ENCODE measurements around the gene ATP8A2.
"Not testable (repeated sequence)": the region's sequence is repeated elsewhere in the genome, so short reads cannot be mapped to it uniquely, and the experiment has no call there.

Gene ATP8A2

GRCh38 chr13:25466880-25467279 is 95.1 kb downstream of the ATP8A2 start:
- DNase-seq: no peak

DNA sequence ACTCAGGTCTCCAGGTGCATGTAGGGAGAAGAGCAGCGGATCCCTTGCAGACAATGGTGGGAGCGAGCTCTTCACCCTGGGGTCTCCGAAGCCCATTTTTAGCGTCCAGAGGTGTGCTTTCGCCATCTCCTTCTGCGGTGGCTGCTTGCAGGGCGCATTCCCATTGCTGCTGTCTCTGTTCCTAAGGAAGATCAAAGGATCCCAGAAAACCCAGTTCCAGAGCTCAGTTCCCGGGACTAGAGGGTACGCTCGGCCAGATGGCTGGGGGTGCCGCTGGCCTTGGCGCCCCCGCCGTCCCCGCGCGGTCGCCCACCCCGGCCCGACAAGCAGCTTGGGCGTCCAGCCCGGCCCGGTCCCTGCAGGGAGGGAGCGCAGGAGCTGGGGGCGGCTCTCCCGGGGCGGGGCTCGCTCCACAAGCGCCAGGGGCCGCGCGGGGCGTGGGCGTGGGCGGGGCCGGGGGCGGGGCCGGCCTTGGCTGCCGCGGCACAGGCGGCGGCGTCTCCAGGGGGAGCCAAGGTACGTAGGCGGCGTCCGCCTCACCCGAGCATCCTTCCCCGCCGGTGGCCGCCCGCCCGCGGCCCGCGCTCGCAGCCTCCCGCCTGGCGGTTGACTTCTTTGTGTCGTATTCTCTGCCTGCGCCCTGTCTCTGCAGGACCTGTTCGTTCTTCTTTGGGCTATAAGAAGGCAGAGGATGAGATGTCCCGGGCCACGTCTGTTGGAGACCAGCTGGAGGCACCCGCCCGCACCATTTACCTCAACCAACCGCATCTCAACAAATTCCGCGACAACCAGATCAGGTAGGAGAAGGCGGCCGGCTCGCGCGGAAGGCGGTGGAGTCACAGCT is 96.8 kb downstream of the ATP8A2 start:
- DNase-seq: no peak

GRCh38 chr13:25469169-25469525 is 97.4 kb downstream of the ATP8A2 start:
- DNase-seq: no peak

GRCh38 chr13:25473864-25474263 is 102.1 kb downstream of the ATP8A2 start:
- no peak for DNase-seq

DNA sequence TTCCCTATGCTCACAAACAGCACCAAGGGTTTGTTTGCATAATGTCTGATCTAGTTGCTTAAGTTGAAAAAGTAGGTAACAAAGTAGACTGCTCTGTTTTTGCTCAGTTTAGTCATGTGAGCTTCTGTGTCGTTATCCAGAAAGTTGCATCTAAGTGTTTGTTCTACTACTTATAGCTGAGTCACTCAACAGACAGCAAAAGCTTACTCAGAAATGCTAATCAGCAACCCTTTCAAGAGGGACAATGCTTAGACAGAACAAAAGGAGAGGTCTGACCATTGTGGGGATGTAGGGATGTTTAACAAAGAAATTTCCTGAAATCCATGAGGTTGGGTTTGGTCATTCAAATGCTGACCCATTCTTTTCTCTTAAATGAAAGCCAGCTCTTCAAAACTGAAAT is 106.4 kb downstream of the ATP8A2 start:
- no peak for DNase-seq

DNA sequence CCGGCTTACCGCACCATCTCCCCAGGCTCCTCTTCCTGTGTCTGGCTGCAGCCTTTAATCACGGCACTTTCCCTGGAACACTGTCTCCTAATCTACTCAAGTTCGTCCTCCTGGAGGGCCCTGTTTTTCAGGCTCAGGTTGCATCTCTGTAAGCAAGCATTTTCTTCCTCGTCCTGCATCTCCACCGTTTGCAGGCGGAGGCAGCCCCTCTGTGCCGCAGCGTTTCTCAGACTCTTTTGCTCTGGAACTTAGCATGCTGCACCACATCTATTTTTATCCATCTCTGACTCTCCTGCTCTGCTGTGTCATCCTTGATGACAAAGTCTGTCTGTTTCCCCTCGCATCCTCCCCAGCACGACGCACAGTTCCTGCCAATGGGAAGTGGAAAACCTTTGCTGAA is 117.5 kb downstream of the ATP8A2 start:
- no peak for DNase-seq

- no peak for DNase-seq
Observed at GRCh38 chr13:25490236-25490635, 118.5 kb downstream of the ATP8A2 start.

- no peak for DNase-seq
Observed at GRCh38 chr13:25493931-25494640, 122.3 kb downstream of the ATP8A2 start.

- no peak for DNase-seq
Observed at GRCh38 chr13:25494698-25495411, 123.1 kb downstream of the ATP8A2 start.

- no peak for DNase-seq
Observed at GRCh38 chr13:25501231-25501630, 129.5 kb downstream of the ATP8A2 start.

- DNase-seq: no peak
Observed at GRCh38 chr13:25502031-25502430, 130.3 kb downstream of the ATP8A2 start.

DNA sequence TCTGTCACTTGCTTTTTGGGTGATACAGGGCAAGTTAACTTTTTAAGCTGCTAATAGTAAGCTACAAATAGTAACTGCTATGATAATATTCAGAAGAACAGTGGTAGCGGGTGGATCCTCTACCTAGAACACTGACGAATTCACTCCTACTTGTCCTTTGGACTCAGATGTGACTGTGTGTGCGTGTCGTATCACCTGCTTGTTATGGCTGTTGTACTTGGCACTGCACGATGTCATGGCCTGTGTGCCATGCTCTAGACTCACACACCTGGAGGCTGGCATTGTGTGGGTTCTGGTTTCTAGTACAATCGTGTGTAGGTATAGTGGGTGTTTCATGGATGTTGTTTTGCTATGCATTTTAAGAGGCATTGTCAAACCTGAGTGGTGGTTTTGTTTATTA is 130.8 kb downstream of the ATP8A2 start:
- DNase-seq: no peak

GRCh38 chr13:25503856-25504255 is 132.1 kb downstream of the ATP8A2 start:
- DNase-seq: no peak

DNA sequence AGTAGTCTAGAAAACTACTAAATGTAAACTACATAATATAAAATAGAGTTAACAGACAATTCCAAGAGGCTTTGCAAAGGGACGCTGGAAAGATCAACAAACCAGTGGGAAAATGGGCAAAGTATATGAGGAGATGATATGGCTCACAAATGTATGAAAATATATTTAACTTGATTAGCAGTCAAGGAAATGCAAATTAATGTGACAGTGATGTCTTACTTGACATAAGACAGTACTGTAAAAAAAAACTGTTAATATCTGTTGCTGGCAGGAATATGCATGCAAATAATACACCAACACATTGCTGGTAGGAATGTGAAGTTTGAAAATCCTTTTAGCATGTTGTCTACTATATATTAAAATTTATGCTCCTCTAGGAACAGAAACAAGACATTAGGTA is 136.1 kb downstream of the ATP8A2 start:
- no peak for DNase-seq

GRCh38 chr13:25513060-25513459 is 141.3 kb downstream of the ATP8A2 start:
- DNase-seq: not testable (repeated sequence)

GRCh38 chr13:25518441-25518840 is 146.7 kb downstream of the ATP8A2 start:
- DNase-seq: no peak

DNA sequence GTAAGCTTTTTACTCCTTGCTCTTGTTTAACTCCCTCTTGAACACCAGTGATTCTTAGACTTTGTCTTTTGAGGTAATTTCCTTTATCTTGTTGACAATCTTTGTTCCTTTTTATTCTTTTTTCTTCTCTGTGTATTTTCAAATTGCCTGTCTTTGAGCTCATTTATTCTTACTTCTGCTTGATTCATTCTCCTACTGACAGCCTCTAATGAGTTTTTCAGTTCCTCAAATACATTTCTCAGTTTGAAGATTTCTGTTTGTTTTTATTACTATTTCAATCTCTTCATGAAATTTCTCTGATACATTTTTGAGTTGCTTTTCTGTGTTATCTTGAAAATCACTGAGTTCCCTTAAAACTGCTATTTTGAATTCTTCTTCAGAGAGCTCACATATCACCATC is 154.1 kb downstream of the ATP8A2 start:
- no peak for DNase-seq

DNA sequence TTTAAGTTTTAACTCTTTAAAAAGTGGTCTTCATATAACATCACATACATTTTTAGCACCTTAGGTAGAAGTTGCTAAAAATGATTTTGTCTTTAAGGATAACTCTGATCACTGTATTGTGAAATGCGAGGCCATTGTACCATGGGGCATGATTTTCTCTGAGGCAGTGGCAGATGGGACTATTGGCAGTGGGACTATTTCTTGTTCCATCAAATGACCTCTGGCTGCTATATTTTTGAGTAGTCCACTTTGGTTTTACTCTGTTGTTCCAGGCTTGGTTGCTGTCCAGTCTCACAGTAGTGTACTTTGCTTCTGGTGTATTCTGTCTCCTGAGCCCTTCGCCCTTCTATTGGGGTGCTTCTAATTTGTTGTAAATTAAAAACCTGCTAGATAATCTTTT is 156.5 kb downstream of the ATP8A2 start:
- DNase-seq: no peak

DNA sequence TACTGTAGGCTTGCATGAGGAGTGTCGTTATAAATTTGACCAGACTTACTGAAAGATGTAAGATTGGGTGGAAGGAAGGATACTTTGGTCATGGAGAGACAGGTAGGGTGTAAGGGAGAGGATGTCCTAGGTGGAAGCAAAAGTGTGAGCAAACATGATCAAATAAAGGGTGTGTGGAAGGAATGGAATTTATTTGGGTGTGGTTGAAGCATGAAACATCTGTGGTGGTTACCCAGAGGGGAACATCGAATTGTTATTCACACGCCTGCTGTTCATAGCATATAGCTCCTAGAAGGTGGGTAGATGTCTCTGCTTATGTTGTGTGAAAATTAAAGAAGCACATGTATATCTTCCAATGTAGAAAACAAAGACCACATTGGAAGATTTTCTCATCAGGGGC is 157.7 kb downstream of the ATP8A2 start:
- DNase-seq: no peak

DNA sequence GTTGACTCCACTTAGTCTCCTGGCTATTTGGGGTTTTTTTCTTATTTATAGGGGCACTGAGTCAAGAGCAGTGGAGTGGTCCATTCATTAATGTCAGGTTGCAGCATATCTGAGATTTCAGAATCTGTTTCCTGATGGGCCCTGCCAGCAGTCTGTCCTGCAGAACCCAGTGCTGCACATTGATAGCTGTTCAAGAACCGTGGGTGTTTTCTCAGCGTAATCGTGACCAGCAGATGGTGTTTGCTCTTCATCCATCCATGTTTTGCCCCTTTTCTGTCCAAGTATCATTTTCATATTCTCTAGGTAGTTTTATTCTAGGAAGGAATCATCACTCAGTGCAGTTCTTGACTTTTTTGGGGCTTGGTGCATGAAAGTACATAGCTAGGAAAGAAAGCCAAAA is 166.5 kb downstream of the ATP8A2 start:
- DNase-seq: no peak

GRCh38 chr13:25541434-25542123 is 169.8 kb downstream of the ATP8A2 start:
- DNase-seq: no peak

DNA sequence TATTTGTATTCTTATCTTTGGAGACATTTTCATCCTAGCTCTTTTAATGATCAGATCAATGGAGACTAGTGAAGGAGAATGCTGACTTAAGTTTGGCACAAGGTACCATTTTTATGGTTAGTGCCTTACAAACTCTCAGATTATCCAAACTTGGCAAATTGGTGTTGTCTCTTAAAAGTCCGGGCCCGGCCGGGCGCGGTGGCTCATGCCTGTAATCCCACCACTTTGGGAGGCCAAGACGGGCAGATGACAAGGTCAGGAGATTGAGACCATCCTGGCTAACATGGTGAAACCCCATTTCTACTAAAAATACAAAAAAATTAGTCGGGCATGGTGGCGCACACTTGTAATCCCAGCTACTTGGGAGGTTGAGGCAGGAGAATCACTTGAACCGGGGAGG is 177.2 kb downstream of the ATP8A2 start:
- not testable (repeated sequence) for DNase-seq

GRCh38 chr13:25561812-25562211 is 190.0 kb downstream of the ATP8A2 start:
- DNase-seq: no peak
